Epithelial cell of esophagus (primary cell): ENCODE data around the gene ZBP1.
A peak's percentile ranks its signal among the peaks of the same experiment; 100 is the strongest.

Experiments used
- DNase-seq: peaks from one replicate; pipeline ENCODE4 v3.0.0; 2010; ENCODE audit warnings: low read depth
- H3K4me3 ChIP-seq: 2 replicates; pipeline ENCODE4 v1.5.1; 2011; ENCODE audit warnings: mild to moderate bottlenecking, low read length, control low read depth
- CTCF ChIP-seq: IDR thresholded peaks from 2 replicates; pipeline ENCODE4 v1.5.1; 2011; ENCODE audit warnings: low read depth, mild to moderate bottlenecking, low read length, control low read depth, inconsistent platforms; ENCODE audit not compliant: insufficient read depth; ENCODE audit errors: missing control alignments

Gene ZBP1

GRCh38 chr20:57625181-57625958 is 5.1 kb upstream of the ZBP1 start:
- TF ChIP-seq CTCF: no peak
- DNase-seq: no peak
- H3K4me3 ChIP-seq: no peak overlapping the region

- TF ChIP-seq CTCF: no peak
- DNase-seq: no peak
- H3K4me3 ChIP-seq: no peak overlapping the region
These were observed 3.9 kb upstream of the ZBP1 start for GRCh38 chr20:57624124-57624523.

- H3K4me3 ChIP-seq: no peak overlapping the region
- DNase-seq: peak; percentile 97
These were observed 2.6 kb upstream of the ZBP1 start for GRCh38 chr20:57622579-57623381.

GRCh38 chr20:57622201-57622570 is 2.0 kb upstream of the ZBP1 start:
- TF ChIP-seq CTCF: no peak
- DNase-seq: peak; percentile 54
- no peak overlapping the region for H3K4me3 ChIP-seq

More at GRCh38 chr20:57622579-57623381, 2.6 kb upstream of the ZBP1 start:
- TF ChIP-seq CTCF: peak; percentile 93

- no peak overlapping the region for H3K4me3 ChIP-seq
- no peak for TF ChIP-seq CTCF
- DNase-seq: peak; percentile 14
These were observed 1.4 kb upstream of the ZBP1 start for GRCh38 chr20:57621421-57622200.

- no peak for DNase-seq
- no peak overlapping the region for H3K4me3 ChIP-seq
- TF ChIP-seq CTCF: no peak
These were observed 773 bp upstream of the ZBP1 start for GRCh38 chr20:57620999-57621398.
